HepG2 (cell line): ENCODE results near the gene MYOCOS. TPM values are rescaled to one million over a fixed set of nuclear protein-coding genes. Genes with fewer than 3 reads are reported as not detected.

Experiments used
- ARID4A ChIP-seq: sonication (generic); formaldehyde crosslinking; IDR thresholded peaks from 2 replicates; pipeline ENCODE4 v1.5.0; 2020; ENCODE audit warnings: mild to moderate bottlenecking, missing genetic modification reagents, borderline replicate concordance
- ELF3 ChIP-seq: IDR thresholded peaks from 2 replicates; pipeline ENCODE4 v1.6.1; 2016; ENCODE audit warnings: missing genetic modification reagents, missing compliant biosample characterization
- HNF4G ChIP-seq, 2 experiments: sonication (generic) in 1 of 2; formaldehyde crosslinking in 1 of 2; IDR thresholded peaks; 2 replicates each; pipeline versions ENCODE4 v1.4.0 to v1.6.1; 2011 to 2020; ENCODE audit warnings: borderline replicate concordance in 2 of 2, low read depth in 2 of 2, mild to moderate bottlenecking in 2 of 2, low read length in 1 of 2, missing genetic modification reagents in 1 of 2, moderate library complexity in 1 of 2
- KDM1A ChIP-seq: IDR thresholded peaks from 2 replicates; pipeline ENCODE4 v1.6.1; 2016; ENCODE audit warnings: missing compliant biosample characterization
- MYC ChIP-seq: sonication (generic); formaldehyde crosslinking; IDR thresholded peaks from 2 replicates; pipeline ENCODE4 v1.9.0; 2021; ENCODE audit warnings: missing genetic modification reagents, borderline replicate concordance
- SALL1 ChIP-seq: sonication (generic); formaldehyde crosslinking; IDR thresholded peaks from 2 replicates; pipeline ENCODE4 v1.8.0; 2022; ENCODE audit warnings: mild to moderate bottlenecking, missing genetic modification reagents
- STAG1 ChIP-seq: sonication (generic); formaldehyde crosslinking; IDR thresholded peaks from 2 replicates; pipeline ENCODE4 v1.4.0; 2020; ENCODE audit warnings: missing genetic modification reagents
- THAP9 ChIP-seq: sonication (generic); formaldehyde crosslinking; IDR thresholded peaks from 2 replicates; pipeline ENCODE4; 2020; ENCODE audit warnings: missing genetic modification reagents, mild to moderate bottlenecking, borderline replicate concordance
- ZNF260 ChIP-seq: sonication (generic); formaldehyde crosslinking; IDR thresholded peaks from 2 replicates; pipeline ENCODE4 v1.4.0; 2020; ENCODE audit warnings: missing genetic modification reagents, low read depth, mild to moderate bottlenecking, borderline replicate concordance
- ZNF546 ChIP-seq: sonication (generic); formaldehyde crosslinking; conservative IDR thresholded peaks from 2 replicates; pipeline ENCODE4 v1.8.1; 2023; ENCODE audit warnings: mild to moderate bottlenecking, missing genetic modification reagents
- ZNF644 ChIP-seq: IDR thresholded peaks from 2 replicates; pipeline ENCODE4 v1.6.1; 2016; ENCODE audit warnings: low read depth
- ZNF687 ChIP-seq: sonication (generic); formaldehyde crosslinking; IDR thresholded peaks from 2 replicates; pipeline ENCODE4 v1.5.1; 2020; ENCODE audit warnings: mild to moderate bottlenecking, missing genetic modification reagents, moderate library complexity
- ZSCAN22 ChIP-seq: sonication (generic); formaldehyde crosslinking; IDR thresholded peaks from 2 replicates; pipeline ENCODE4 v1.4.0; 2020; ENCODE audit warnings: mild to moderate bottlenecking, missing genetic modification reagents
- polyA plus RNA-seq, 8 experiments: library from polyadenylated mRNA; depleted of rRNA in 3 of 8; stranded (reverse) in 7 of 8; unstranded in 1 of 8; fragments of >200 nt; fragmentation: Illumina TruSeq in 4 of 8; extraction: Trizol in 4 of 8; gene quantifications; 2 replicates each; pipeline versions ENCODE4 v1.2.1 to v1.2.3, GENCODE V29; 2011 to 2016; ENCODE audit warnings: low read depth in 4 of 8, missing spikeins in 1 of 8, mixed read lengths in 1 of 8; ENCODE audit not compliant: insufficient read depth in 1 of 8
- total RNA-seq, 5 experiments: library from RNA; depleted of rRNA; stranded (reverse); fragments of >200 nt; fragmentation: Illumina TruSeq; extraction: Trizol; gene quantifications; 2 replicates each; pipeline ENCODE4 v1.2.3, GENCODE V29; 2016; ENCODE audit warnings: low read depth in 1 of 5
- TF ChIP-seq, protein P1 (sequence below): sonication (generic); formaldehyde crosslinking; IDR thresholded peaks from 2 replicates; pipeline ENCODE4 v1.5.1; 2020; ENCODE audit warnings: missing genetic modification reagents, mild to moderate bottlenecking, borderline replicate concordance

MYOCOS gene
- total and polyA plus RNA-seq, 2 of the 13 experiments (the other 11 are each of a cell fraction or from before 2014, with no cell fraction given), result not detected

DNA sequence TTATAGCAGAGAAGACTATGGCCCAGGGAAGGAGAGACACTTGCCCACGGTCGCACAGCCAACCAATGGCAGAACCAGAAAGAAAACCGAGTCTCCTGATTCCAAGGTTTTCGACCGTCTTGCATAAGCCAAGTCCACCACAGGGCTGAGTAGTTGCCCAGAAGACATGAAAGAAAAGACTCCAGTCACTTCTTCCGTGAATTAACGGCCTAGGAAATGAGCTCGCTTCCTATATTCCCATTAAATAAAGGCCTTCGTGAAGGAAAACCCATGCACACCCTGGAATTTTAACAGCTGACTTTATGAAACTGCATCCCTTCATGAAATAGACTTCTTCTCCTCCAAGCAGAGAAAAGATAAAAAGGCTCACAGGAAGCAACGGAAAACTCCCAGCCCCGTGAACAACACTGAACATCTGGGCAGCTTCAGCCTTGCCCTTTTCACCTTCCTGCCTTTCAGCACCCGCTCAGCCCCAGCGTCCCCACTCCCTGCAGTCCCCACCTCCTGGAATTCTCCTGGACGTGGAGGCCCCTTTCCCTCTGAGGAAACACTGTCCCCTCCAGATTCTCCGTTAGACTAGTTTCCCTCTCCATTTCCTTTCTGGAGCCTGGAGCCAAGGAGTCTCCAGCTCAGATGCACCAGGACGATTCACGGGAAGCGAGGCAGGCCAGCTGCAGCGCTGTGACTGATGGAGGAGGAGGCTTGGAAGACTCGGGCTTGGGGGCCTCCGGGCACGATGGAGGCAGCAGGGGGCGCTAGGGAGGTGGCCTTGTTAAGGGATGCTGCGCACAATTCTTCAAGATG lies 33.1 kb downstream of the MYOCOS start (continued):
- TF ChIP-seq ARID4A, result no peak
- TF ChIP-seq MYC (CRISPR knock-in tag), result peak; percentile 19; the same call in 1 of the 2 replicates
- no peak for TF ChIP-seq ELF3 (CRISPR knock-in tag)
- 0 out of 2 replicates have a peak, but pooled peaks have one; percentile 15 for TF ChIP-seq KDM1A (CRISPR knock-in tag)
- TF ChIP-seq ZNF546 (CRISPR knock-in tag), result no peak
- TF ChIP-seq HNF4G (IDR thresholded peaks at IDR 0.05; ENCODE audit: borderline replicate concordance, low read depth, low read length), result no peak
- TF ChIP-seq HNF4G (CRISPR knock-in tag; IDR thresholded peaks at IDR 0.05; ENCODE audit: borderline replicate concordance, low read depth), result no peak
- TF ChIP-seq ZNF687 (CRISPR knock-in tag), result 0 out of 2 replicates have a peak, but pooled peaks have one; percentile 16
- peak; percentile 35 for TF ChIP-seq STAG1 (CRISPR knock-in tag)
- peak; percentile 41; the same call in 1 of the 2 replicates for TF ChIP-seq THAP9
- TF ChIP-seq SALL1 (CRISPR knock-in tag), result 0 out of 2 replicates have a peak, but pooled peaks have one; percentile 18
- TF ChIP-seq, protein P1, sequence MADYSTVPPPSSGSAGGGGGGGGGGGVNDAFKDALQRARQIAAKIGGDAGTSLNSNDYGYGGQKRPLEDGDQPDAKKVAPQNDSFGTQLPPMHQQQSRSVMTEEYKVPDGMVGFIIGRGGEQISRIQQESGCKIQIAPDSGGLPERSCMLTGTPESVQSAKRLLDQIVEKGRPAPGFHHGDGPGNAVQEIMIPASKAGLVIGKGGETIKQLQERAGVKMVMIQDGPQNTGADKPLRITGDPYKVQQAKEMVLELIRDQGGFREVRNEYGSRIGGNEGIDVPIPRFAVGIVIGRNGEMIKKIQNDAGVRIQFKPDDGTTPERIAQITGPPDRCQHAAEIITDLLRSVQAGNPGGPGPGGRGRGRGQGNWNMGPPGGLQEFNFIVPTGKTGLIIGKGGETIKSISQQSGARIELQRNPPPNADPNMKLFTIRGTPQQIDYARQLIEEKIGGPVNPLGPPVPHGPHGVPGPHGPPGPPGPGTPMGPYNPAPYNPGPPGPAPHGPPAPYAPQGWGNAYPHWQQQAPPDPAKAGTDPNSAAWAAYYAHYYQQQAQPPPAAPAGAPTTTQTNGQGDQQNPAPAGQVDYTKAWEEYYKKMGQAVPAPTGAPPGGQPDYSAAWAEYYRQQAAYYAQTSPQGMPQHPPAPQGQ (CRISPR knock-in tag), result no peak
- peak; percentile 71 for TF ChIP-seq ZNF644 (CRISPR knock-in tag)
- no peak for TF ChIP-seq ZNF260 (CRISPR knock-in tag)
- 0 out of 2 replicates have a peak, but pooled peaks have one; percentile 80 for TF ChIP-seq ZSCAN22 (CRISPR knock-in tag)
